Neural progenitor cell (in vitro differentiated cells): ENCODE measurements around the gene HTR7. TPM values are rescaled to one million over a fixed set of nuclear protein-coding genes. Genes with fewer than 3 reads are reported as not detected.

Experiments used
- DNase-seq: peaks from one replicate; pipeline ENCODE4 v3.0.0-alpha.2; 2016; ENCODE audit warnings: low spot score
- H2AFZ ChIP-seq: fragments of 200-600 bp; sonication (generic); replicated peaks from 2 replicates; pipeline ENCODE4 v1.6.1; 2016; ENCODE audit warnings: antibody characterized with exemption
- H3F3A ChIP-seq: fragments of 200-600 bp; sonication (generic); 2 replicates; pipeline ENCODE4 v1.6.1; 2016; ENCODE audit warnings: antibody characterized with exemption, low read depth
- H3K27ac ChIP-seq: fragments of 200-600 bp; sonication (generic); 2 replicates; pipeline ENCODE4 v1.5.1; 2016; ENCODE audit warnings: mild to moderate bottlenecking
- H3K27me3 ChIP-seq: fragments of 200-600 bp; sonication (generic); 2 replicates; pipeline ENCODE4 v1.6.1; 2016; ENCODE audit warnings: mild to moderate bottlenecking, moderate library complexity
- H3K36me3 ChIP-seq: fragments of 200-600 bp; sonication (generic); 2 replicates; pipeline ENCODE4 v1.5.1; 2016
- H3K4me1 ChIP-seq: fragments of 200-600 bp; sonication (generic); 2 replicates; pipeline ENCODE4 v1.6.1; 2016; ENCODE audit warnings: mixed run types
- H3K4me2 ChIP-seq: fragments of 200-600 bp; sonication (generic); 2 replicates; pipeline ENCODE4 v1.6.1; 2016
- H3K4me3 ChIP-seq: fragments of 200-600 bp; sonication (generic); 2 replicates; pipeline ENCODE4 v1.5.1; 2016
- H3K79me2 ChIP-seq: fragments of 200-600 bp; sonication (generic); 2 replicates; pipeline ENCODE4 v1.6.1; 2016; ENCODE audit warnings: low read depth
- H3K9ac ChIP-seq: fragments of 200-600 bp; sonication (generic); 2 replicates; pipeline ENCODE4 v1.6.1; 2016
- H3K9me3 ChIP-seq: fragments of 200-600 bp; sonication (generic); 2 replicates; pipeline ENCODE4 v1.5.1; 2016; ENCODE audit warnings: low read depth
- H4K20me1 ChIP-seq: fragments of 200-600 bp; sonication (generic); 2 replicates; pipeline ENCODE4 v1.6.1; 2016; ENCODE audit warnings: low read depth
- H3K27ac Mint-ChIP-seq: 3 replicates; pipeline ENCODE4 v1.8.0; 2021; ENCODE audit warnings: mixed read lengths
- H3K27me3 Mint-ChIP-seq: 2 replicates; pipeline ENCODE4 v1.8.0; 2022; ENCODE audit warnings: low read depth, mild to moderate bottlenecking, inconsistent platforms, moderate library complexity, mixed read lengths; ENCODE audit not compliant: insufficient read depth
- H3K36me3 Mint-ChIP-seq: 3 replicates; pipeline ENCODE4 v1.8.0; 2021; ENCODE audit warnings: mixed read lengths
- H3K4me1 Mint-ChIP-seq: 3 replicates; pipeline ENCODE4 v1.8.0; 2021; ENCODE audit warnings: mixed read lengths
- H3K4me3 Mint-ChIP-seq: 3 replicates; pipeline ENCODE4 v1.8.0; 2021; ENCODE audit warnings: mild to moderate bottlenecking, moderate library complexity, mixed read lengths
- H3K9me3 Mint-ChIP-seq: 3 replicates; pipeline ENCODE4 v1.8.0; 2020; ENCODE audit warnings: mixed read lengths
- EZH2 ChIP-seq: fragments of 200-600 bp; sonication (generic); IDR thresholded peaks from 2 replicates; pipeline ENCODE4 v1.6.1; 2017; ENCODE audit warnings: antibody characterized with exemption, mild to moderate bottlenecking, moderate library complexity
- EZH2phosphoT487 ChIP-seq: fragments of 200-600 bp; sonication (generic); IDR thresholded peaks from 2 replicates; pipeline ENCODE4 v1.6.1; 2017; ENCODE audit warnings: antibody characterized with exemption
- total RNA-seq: library from RNA; depleted of rRNA; stranded (reverse); fragments of >200 nt; gene quantifications from 2 replicates; pipeline ENCODE4 v1.2.3, GENCODE V29; 2015; ENCODE audit warnings: low replicate concordance
- TF ChIP-seq, protein P1 (sequence below): fragments of 200-600 bp; sonication (generic); IDR thresholded peaks from 2 replicates; pipeline ENCODE4 v1.5.1; 2017; ENCODE audit warnings: antibody characterized with exemption, mild to moderate bottlenecking

Gene HTR7
- total RNA-seq, 1 donor from 2014 or later = not detected

DNA sequence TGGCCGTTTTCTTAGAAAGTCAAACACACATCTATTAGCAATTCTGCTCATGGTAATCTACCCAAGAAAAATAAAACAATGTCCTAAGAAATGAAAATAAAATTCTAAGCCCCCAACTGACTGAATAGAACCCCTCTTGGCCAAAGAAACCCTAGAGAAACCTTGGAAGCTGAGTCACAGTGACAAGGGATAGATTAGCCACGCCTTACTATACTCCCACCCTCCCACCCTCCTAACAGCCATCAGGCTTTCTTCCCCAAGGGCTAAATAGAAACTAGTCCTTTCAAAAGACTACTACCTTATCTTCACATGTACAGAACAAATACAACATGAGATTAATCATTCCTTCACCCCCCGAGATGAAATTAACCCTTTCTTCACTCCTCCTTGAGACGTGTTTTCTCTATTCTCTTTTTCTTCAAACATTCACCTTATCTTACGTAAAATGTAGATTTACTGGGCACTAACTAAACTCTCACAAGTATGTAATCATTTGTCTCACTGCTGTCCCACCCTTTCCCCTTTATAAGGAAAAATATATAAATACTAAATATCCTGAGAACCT lies 57.5 kb downstream of the HTR7 start:
- H3K36me3 ChIP-seq = no peaks in the 10 kb centered on the region
- TF ChIP-seq EZH2phosphoT487 (no peak), EZH2 (no peak)
- TF ChIP-seq, protein P1, sequence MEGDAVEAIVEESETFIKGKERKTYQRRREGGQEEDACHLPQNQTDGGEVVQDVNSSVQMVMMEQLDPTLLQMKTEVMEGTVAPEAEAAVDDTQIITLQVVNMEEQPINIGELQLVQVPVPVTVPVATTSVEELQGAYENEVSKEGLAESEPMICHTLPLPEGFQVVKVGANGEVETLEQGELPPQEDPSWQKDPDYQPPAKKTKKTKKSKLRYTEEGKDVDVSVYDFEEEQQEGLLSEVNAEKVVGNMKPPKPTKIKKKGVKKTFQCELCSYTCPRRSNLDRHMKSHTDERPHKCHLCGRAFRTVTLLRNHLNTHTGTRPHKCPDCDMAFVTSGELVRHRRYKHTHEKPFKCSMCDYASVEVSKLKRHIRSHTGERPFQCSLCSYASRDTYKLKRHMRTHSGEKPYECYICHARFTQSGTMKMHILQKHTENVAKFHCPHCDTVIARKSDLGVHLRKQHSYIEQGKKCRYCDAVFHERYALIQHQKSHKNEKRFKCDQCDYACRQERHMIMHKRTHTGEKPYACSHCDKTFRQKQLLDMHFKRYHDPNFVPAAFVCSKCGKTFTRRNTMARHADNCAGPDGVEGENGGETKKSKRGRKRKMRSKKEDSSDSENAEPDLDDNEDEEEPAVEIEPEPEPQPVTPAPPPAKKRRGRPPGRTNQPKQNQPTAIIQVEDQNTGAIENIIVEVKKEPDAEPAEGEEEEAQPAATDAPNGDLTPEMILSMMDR = no peak
- H3F3A ChIP-seq = no peaks in the 10 kb centered on the region
- Mint-ChIP-seq H3K9me3 (peaks cover 6% of the 10 kb centered on the region), H3K4me1 (no peaks in the 10 kb centered on the region), H3K27me3 (peaks cover 2% of the 10 kb centered on the region), H3K4me3 (no peak overlapping the region), H3K36me3 (no peaks in the 10 kb centered on the region), H3K27ac (no peak overlapping the region)
- no peak overlapping the region for H3K4me2 ChIP-seq
- H4K20me1 ChIP-seq = no peaks in the 10 kb centered on the region
- no peaks in the 10 kb centered on the region for H3K79me2 ChIP-seq
- no peaks in the 10 kb centered on the region for H3K4me1 ChIP-seq
- DNase-seq = no peak
- H3K9ac ChIP-seq = no peak overlapping the region
- no peaks in the 10 kb centered on the region for H3K27me3 ChIP-seq
- H2AFZ ChIP-seq = no peak overlapping the region
- H3K9me3 ChIP-seq = no peaks in the 10 kb centered on the region
- no peak overlapping the region for H3K4me3 ChIP-seq
- H3K27ac ChIP-seq = no peak overlapping the region

DNA sequence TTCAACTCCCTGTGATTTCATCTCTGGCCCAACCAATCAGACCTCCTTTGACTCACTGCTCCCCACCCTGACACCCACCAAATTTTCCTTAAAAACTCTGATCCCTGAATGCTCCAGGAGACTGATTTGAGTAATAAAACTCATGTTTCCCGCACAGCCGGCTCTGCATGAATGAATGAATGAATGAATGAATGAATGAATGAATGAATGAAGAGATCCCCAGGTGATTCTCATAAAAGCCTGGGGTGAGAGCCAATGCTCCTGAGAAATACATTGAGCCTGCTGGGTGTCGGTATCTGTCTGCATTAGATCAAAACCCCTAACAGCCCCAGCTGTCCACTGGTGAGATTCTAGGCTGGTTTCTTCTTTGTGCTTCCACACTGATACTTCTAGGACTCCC lies 58.7 kb downstream of the HTR7 start:
- H3K4me3 Mint-ChIP-seq = no peak overlapping the region
- peaks cover 6% of the 10 kb centered on the region for H3K9me3 Mint-ChIP-seq
- no peaks in the 10 kb centered on the region for H3K9me3 ChIP-seq
- no peaks in the 10 kb centered on the region for H4K20me1 ChIP-seq
- no peak for DNase-seq
- no peaks in the 10 kb centered on the region for H3K36me3 Mint-ChIP-seq
- no peaks in the 10 kb centered on the region for H3K36me3 ChIP-seq
- H3K4me1 ChIP-seq = no peaks in the 10 kb centered on the region
- H2AFZ ChIP-seq = no peak overlapping the region
- H3K9ac ChIP-seq = no peak overlapping the region
- peaks cover 2% of the 10 kb centered on the region for H3K27me3 Mint-ChIP-seq
- no peak overlapping the region for H3K4me3 ChIP-seq
- no peak overlapping the region for H3K27ac ChIP-seq
- H3F3A ChIP-seq = no peaks in the 10 kb centered on the region
- no peaks in the 10 kb centered on the region for H3K4me1 Mint-ChIP-seq
- H3K4me2 ChIP-seq = no peak overlapping the region
- H3K27me3 ChIP-seq = no peaks in the 10 kb centered on the region
- H3K79me2 ChIP-seq = no peaks in the 10 kb centered on the region
- no peak overlapping the region for H3K27ac Mint-ChIP-seq
- no peak for TF ChIP-seq EZH2phosphoT487
- TF ChIP-seq, protein P1 = no peak

DNA sequence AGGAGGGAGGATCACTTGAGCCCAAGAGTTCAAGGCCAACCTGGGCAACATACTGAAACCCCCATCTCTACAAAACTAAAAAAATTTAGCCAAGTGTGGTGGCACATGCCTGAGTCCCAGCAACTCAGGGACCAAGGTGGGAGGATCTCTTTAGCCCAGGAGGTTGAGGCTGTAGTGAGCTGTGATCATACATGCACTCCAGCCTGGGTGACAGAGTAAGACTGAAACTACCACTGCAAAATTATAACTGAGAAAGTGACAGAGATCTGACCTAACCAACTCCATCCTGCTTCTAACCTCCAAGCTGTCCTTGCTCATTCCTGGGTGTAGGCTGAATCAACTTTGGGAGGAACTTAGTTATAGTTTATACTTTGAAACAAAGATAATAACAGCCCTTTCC lies 59.4 kb downstream of the HTR7 start:
- Histone ChIP-seq H3K27ac (no peak overlapping the region), H3K79me2 (no peaks in the 10 kb centered on the region), H2AFZ (no peak overlapping the region), H3K4me3 (no peak overlapping the region), H3K4me2 (no peak overlapping the region), H3F3A (no peaks in the 10 kb centered on the region), H3K4me1 (no peaks in the 10 kb centered on the region), H4K20me1 (no peaks in the 10 kb centered on the region), H3K27me3 (no peaks in the 10 kb centered on the region), H3K36me3 (no peaks in the 10 kb centered on the region), H3K9me3 (no peaks in the 10 kb centered on the region), H3K9ac (no peak overlapping the region)
- no peak for DNase-seq
- Mint-ChIP-seq H3K9me3 (peaks cover 2% of the 10 kb centered on the region), H3K4me1 (no peaks in the 10 kb centered on the region), H3K36me3 (no peaks in the 10 kb centered on the region), H3K27ac (no peak overlapping the region), H3K4me3 (no peak overlapping the region), H3K27me3 (peaks cover 2% of the 10 kb centered on the region)
- TF ChIP-seq, protein P1 = no peak
- no peak for TF ChIP-seq EZH2
- no peak for TF ChIP-seq EZH2phosphoT487
